OCI-LY3 (cell line): ENCODE data around the gene ZNF417.
"Not testable (repeated sequence)": the region's sequence is repeated elsewhere in the genome, so short reads cannot be mapped to it uniquely, and the experiment has no call there.

ENCODE experiments used
- EZH2phosphoT487 ChIP-seq: fragments of 200-600 bp; shearing (Covaris generic); IDR thresholded peaks from 2 replicates; pipeline ENCODE4 v1.6.1; 2018; ENCODE audit warnings: antibody characterized with exemption, mixed run types, low read depth
- TF ChIP-seq, protein P1 (sequence below): fragments of 200-600, 300-600 bp; sonication (generic); IDR thresholded peaks from 2 replicates; pipeline ENCODE4 v1.5.1; 2014; ENCODE audit warnings: antibody characterized with exemption, low read length, low read depth

DNA sequence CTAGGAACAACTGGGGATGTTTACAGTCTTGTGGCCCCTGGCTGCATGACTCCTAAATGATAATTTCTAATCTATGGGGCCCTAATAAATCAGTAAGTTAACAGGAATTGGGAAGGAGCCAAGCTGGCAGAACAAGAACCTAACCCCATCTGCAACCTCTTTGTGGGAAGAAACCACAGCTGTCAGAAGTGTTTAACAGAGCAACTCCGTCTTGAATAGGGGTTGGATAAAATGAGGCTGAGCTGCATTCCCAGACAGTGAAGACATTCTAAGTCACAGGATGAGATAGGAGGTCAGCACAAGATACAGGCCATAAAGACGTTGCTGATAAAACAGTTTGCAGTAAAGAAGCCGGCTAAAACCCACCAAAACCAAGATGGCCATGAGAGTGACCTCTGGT lies 25.7 kb downstream of the ZNF417 start:
- TF ChIP-seq, protein P1, sequence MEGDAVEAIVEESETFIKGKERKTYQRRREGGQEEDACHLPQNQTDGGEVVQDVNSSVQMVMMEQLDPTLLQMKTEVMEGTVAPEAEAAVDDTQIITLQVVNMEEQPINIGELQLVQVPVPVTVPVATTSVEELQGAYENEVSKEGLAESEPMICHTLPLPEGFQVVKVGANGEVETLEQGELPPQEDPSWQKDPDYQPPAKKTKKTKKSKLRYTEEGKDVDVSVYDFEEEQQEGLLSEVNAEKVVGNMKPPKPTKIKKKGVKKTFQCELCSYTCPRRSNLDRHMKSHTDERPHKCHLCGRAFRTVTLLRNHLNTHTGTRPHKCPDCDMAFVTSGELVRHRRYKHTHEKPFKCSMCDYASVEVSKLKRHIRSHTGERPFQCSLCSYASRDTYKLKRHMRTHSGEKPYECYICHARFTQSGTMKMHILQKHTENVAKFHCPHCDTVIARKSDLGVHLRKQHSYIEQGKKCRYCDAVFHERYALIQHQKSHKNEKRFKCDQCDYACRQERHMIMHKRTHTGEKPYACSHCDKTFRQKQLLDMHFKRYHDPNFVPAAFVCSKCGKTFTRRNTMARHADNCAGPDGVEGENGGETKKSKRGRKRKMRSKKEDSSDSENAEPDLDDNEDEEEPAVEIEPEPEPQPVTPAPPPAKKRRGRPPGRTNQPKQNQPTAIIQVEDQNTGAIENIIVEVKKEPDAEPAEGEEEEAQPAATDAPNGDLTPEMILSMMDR = not testable (repeated sequence)
- TF ChIP-seq EZH2phosphoT487 = not testable (repeated sequence)
